H1 (cell line): Measurements from ENCODE around the gene PRKAR2B. TPM values are rescaled to one million over a fixed set of nuclear protein-coding genes. Genes with fewer than 3 reads are reported as not detected.

Source experiments
- CTCF ChIA-PET: fragments of 300-600 bp; sonication (Branson Sonifier 250); formaldehyde crosslinking; loops from one replicate; lab custom pipeline; 2021; ENCODE audit not compliant: partially characterized antibody; lab: Charles Lee
- POLR2A ChIA-PET: fragments of 300-600 bp; sonication (Branson Sonifier 250); formaldehyde crosslinking; loops from one replicate; lab custom pipeline; 2021; ENCODE audit warnings: inconsistent platforms; ENCODE audit not compliant: partially characterized antibody; lab: Charles Lee
- DNase-seq, 2 experiments: peaks; one replicate each; pipeline versions ENCODE4 v3.0.0 to v3.0.0-alpha.2; 2010 to 2022; ENCODE audit warnings: low spot score in 2 of 2, low read depth in 1 of 2, mixed read lengths in 1 of 2
- FAIRE-seq: peaks from 2 replicates; lab custom pipeline; 2011; peaks lifted over from hg19 to GRCh38; lab: Jason Lieb, UNC
- H2AFZ ChIP-seq: 2 replicates; pipeline ENCODE4 v1.8.1; 2012; ENCODE audit warnings: low read length, inconsistent platforms
- H2AK5ac ChIP-seq: 2 replicates; pipeline ENCODE4 v1.6.1; 2013; ENCODE audit warnings: low read depth, low read length
- H2BK120ac ChIP-seq: replicated peaks from 2 replicates; pipeline ENCODE3; 2013; ENCODE audit warnings: low read depth, low read length, inconsistent platforms
- H2BK12ac ChIP-seq: 2 replicates; pipeline ENCODE4 v1.6.1; 2013; ENCODE audit warnings: low read depth, low read length
- H2BK15ac ChIP-seq: 2 replicates; pipeline ENCODE4 v1.6.1; 2013; ENCODE audit warnings: low read length
- H2BK20ac ChIP-seq: 2 replicates; pipeline ENCODE4 v1.6.1; 2013; ENCODE audit warnings: low read length
- H2BK5ac ChIP-seq: 2 replicates; pipeline ENCODE4 v1.6.1; 2013; ENCODE audit warnings: low read depth, low read length
- H3K14ac ChIP-seq: 2 replicates; pipeline ENCODE4 v1.6.1; 2013; ENCODE audit warnings: inconsistent platforms; ENCODE audit not compliant: insufficient read length
- H3K18ac ChIP-seq: 2 replicates; pipeline ENCODE4 v1.6.1; 2013; ENCODE audit warnings: low read length; ENCODE audit errors: extremely low read depth
- H3K23ac ChIP-seq: 2 replicates; pipeline ENCODE4 v1.6.1; 2013; ENCODE audit warnings: inconsistent platforms; ENCODE audit not compliant: insufficient read length
- H3K23me2 ChIP-seq: 2 replicates; pipeline ENCODE4 v1.6.1; 2013; ENCODE audit warnings: low read depth, low read length
- H3K27ac ChIP-seq: 2 replicates; pipeline ENCODE4 v1.6.1; 2011; ENCODE audit warnings: low read depth, low read length, inconsistent platforms
- H3K27me3 ChIP-seq, 4 experiments: replicated peaks in 1 of 4; 1 replicate in 1 of 4; 2 replicates in 3 of 4; pipeline versions ENCODE4 v1.6.1 to v1.8.1; 2011 to 2013; ENCODE audit warnings: low read length in 3 of 4, mild to moderate bottlenecking in 3 of 4, inconsistent platforms in 2 of 4, mixed read lengths in 2 of 4, moderate library complexity in 1 of 4; ENCODE audit not compliant: control insufficient read depth in 3 of 4, insufficient read depth in 3 of 4; ENCODE audit errors: extremely low read depth in 1 of 4
- H3K36me3 ChIP-seq, 4 experiments: 2 replicates each; pipeline versions ENCODE4 v1.6.1 to v1.8.1; 2011 to 2013; ENCODE audit warnings: mild to moderate bottlenecking in 4 of 4, low read length in 3 of 4, moderate library complexity in 2 of 4, control low read depth in 1 of 4, inconsistent platforms in 1 of 4; ENCODE audit not compliant: insufficient read depth in 4 of 4, control insufficient read depth in 2 of 4
- H3K4ac ChIP-seq: replicated peaks from 2 replicates; pipeline ENCODE3; 2013; ENCODE audit warnings: low read length, low read depth, mixed read lengths, inconsistent platforms; ENCODE audit not compliant: insufficient read length
- H3K4me1 ChIP-seq, 4 experiments: replicated peaks in 1 of 4; 1 replicate in 1 of 4; 2 replicates in 3 of 4; pipeline versions ENCODE4 v1.6.1 to v1.8.1; 2011 to 2013; ENCODE audit warnings: low read length in 3 of 4, inconsistent platforms in 2 of 4, mixed read lengths in 1 of 4; ENCODE audit not compliant: insufficient read depth in 4 of 4, control insufficient read depth in 3 of 4
- H3K4me2 ChIP-seq, 2 experiments: 2 replicates each; pipeline versions ENCODE4 v1.6.1 to v1.8.1; 2011 to 2013; ENCODE audit warnings: low read depth in 2 of 2, low read length in 2 of 2, control low read depth in 1 of 2, inconsistent platforms in 1 of 2, mild to moderate bottlenecking in 1 of 2; ENCODE audit not compliant: insufficient read depth in 1 of 2
- H3K4me3 ChIP-seq, 4 experiments: fragments of 200-600, 300-600 bp in 1 of 4; sonication (generic), shearing (Covaris generic), sonication (Bioruptor Twin) in 1 of 4; 2 replicates each; pipeline versions ENCODE4 v1.5.1 to v1.8.1; 2011 to 2016; ENCODE audit warnings: low read length in 4 of 4, low read depth in 3 of 4, control low read depth in 2 of 4, inconsistent platforms in 2 of 4, mild to moderate bottlenecking in 2 of 4, mixed read lengths in 1 of 4, moderate library complexity in 1 of 4; ENCODE audit not compliant: insufficient read depth in 2 of 4; ENCODE audit errors: extremely low read depth in 1 of 4
- H3K56ac ChIP-seq: replicated peaks from 2 replicates; pipeline ENCODE3; 2013; ENCODE audit warnings: low read depth, mild to moderate bottlenecking, mixed read lengths, low read length, inconsistent platforms; ENCODE audit not compliant: insufficient read length
- H3K79me1 ChIP-seq: 2 replicates; pipeline ENCODE4 v1.6.1; 2013; ENCODE audit warnings: low read depth, low read length, control low read depth
- H3K79me2 ChIP-seq, 2 experiments: 2 replicates each; pipeline versions ENCODE4 v1.6.1 to v1.8.1; 2012 to 2013; ENCODE audit warnings: low read length in 2 of 2, mild to moderate bottlenecking in 2 of 2, inconsistent platforms in 1 of 2; ENCODE audit not compliant: insufficient read depth in 2 of 2, control insufficient read depth in 1 of 2
- H3K9ac ChIP-seq, 4 experiments: replicated peaks in 1 of 4; 1 replicate in 1 of 4; 2 replicates in 3 of 4; pipeline versions ENCODE4 v1.6.1 to v1.8.1; 2011 to 2013; ENCODE audit warnings: low read depth in 3 of 4, low read length in 3 of 4, control low read depth in 2 of 4, mild to moderate bottlenecking in 2 of 4, moderate library complexity in 2 of 4, inconsistent platforms in 1 of 4; ENCODE audit errors: extremely low read depth in 1 of 4
- H3K9me3 ChIP-seq, 2 experiments: 2 replicates each; pipeline versions ENCODE4 v1.6.1 to v1.8.1; 2012 to 2013; ENCODE audit warnings: mild to moderate bottlenecking in 2 of 2, moderate library complexity in 2 of 2, control low read depth in 1 of 2, inconsistent platforms in 1 of 2, low read depth in 1 of 2, low read length in 1 of 2, mixed read lengths in 1 of 2; ENCODE audit not compliant: insufficient read depth in 2 of 2
- H4K20me1 ChIP-seq, 2 experiments: replicated peaks in 1 of 2; 2 replicates each; pipeline versions ENCODE3 to v1.8.1; 2011 to 2013; ENCODE audit warnings: inconsistent platforms in 2 of 2, low read length in 2 of 2, mild to moderate bottlenecking in 1 of 2; ENCODE audit not compliant: insufficient read depth in 2 of 2, control insufficient read depth in 1 of 2
- H4K5ac ChIP-seq: 2 replicates; pipeline ENCODE4 v1.6.1; 2013; ENCODE audit warnings: low read length, low read depth, mixed read lengths, inconsistent platforms; ENCODE audit not compliant: insufficient read length
- H4K8ac ChIP-seq: 2 replicates; pipeline ENCODE4 v1.8.0; 2013; ENCODE audit warnings: mild to moderate bottlenecking, moderate library complexity, low read length, inconsistent platforms; ENCODE audit not compliant: insufficient read depth; ENCODE audit errors: extremely low read depth
- H4K91ac ChIP-seq: replicated peaks from 2 replicates; pipeline ENCODE3; 2013; ENCODE audit warnings: low read length, mixed read lengths, inconsistent platforms; ENCODE audit not compliant: insufficient read length
- CBX8 ChIP-seq: fragments of 300-800, 300-1000 bp; sonication (generic); IDR thresholded peaks from 2 replicates; pipeline ENCODE4 v1.7.1; 2016; ENCODE audit warnings: low read depth, low read length, borderline replicate concordance
- CHD1 ChIP-seq: IDR thresholded peaks from 2 replicates; pipeline ENCODE4 v1.6.1; 2012; ENCODE audit warnings: low read depth, low read length, improper control_type of control experiment
- SRF ChIP-seq: IDR thresholded peaks from 2 replicates; pipeline ENCODE4 v1.6.1; 2011; ENCODE audit warnings: mild to moderate bottlenecking, low read depth, low read length, moderate library complexity
- WGBS, 2 experiments: shearing (Covaris generic) in 1 of 2; methylation state at CpG; one replicate each; pipeline versions ENCODE4 v1.1.6 to v1.1.7; 2013 to 2015; ENCODE audit warnings: low lambda C conversion rate in 2 of 2, mixed read lengths in 2 of 2, inconsistent platforms in 1 of 2, low coverage in 1 of 2, missing lambda C conversion rate in 1 of 2; ENCODE audit not compliant: insufficient replicate concordance in 2 of 2, insufficient coverage in 1 of 2, insufficient read length in 1 of 2; ENCODE audit errors: extremely low coverage in 1 of 2, missing lambda C conversion rate in 1 of 2; 5-methylcytosine and 5-hydroxymethylcytosine counted together
- polyA plus RNA-seq, 7 experiments: library from polyadenylated mRNA; depleted of rRNA in 3 of 7; stranded (reverse) in 5 of 7; unstranded in 2 of 7; fragments of >200 nt in 5 of 7; fragments of 200-250 nt in 2 of 7; gene quantifications; 1 replicate in 5 of 7; 2 replicates in 1 of 7; 4 replicates in 1 of 7; pipeline versions ENCODE4 v1.2.1 to v1.2.3, GENCODE V29; 2011 to 2013; ENCODE audit warnings: missing spikeins in 2 of 7, mixed read lengths in 2 of 7
- total RNA-seq: library from RNA; stranded (reverse); fragmentation: NEBNext Ultra II Directional; extraction: Animal tissue kit (Norgen Biotek cat#: 25700); gene quantifications from 2 replicates; pipeline ENCODE4 v1.2.1, GENCODE V29; 2021

PRKAR2B gene
- total and polyA plus RNA-seq, 2 of the 8 experiments (the other 6 are each of a cell fraction or from before 2014, with no cell fraction given), result 10.4 to 37.0 TPM

DNA sequence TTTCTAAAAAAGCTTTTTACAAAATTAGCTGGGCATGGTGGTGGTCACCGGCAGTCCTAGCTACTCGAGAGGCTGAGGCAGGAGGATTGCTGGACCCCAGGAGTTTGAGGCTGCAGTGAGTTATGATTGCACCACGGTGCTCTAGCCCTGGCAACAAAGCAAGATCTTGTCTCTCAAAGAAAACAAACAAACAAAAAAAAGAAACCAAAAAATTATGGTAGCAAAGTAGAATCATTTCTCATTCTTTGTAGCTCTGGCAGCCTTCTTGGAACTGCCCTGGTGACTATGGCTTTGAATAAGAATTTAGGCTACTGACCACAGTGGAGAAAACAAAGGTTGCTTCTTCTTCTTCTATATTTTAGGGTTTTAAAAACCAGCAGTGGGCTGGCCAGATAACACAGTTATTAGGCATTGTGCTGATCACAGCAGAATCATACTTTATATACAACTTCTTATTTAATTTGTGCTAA lies 41.9 kb upstream of the PRKAR2B start:
- no peak overlapping the region for H2BK15ac ChIP-seq
- no peak overlapping the region for H3K23ac ChIP-seq
- CTCF ChIA-PET, result interaction anchor here (0.6 to 0.7 kb wide), 2 partner anchors 213 to 927 kb away, joined by 3 to 4 read pairs; no protein-coding TSS in a partner anchor
- H3K14ac ChIP-seq, result no peak overlapping the region
- no peaks in the 10 kb centered on the region for H3K9me3 ChIP-seq
- 95% methylated on average over 3 of the region's 3 CpGs; no CpG with 5 or more reads in 1 of the 2 experiments for WGBS, 2 experiments
- H4K8ac ChIP-seq, result no peak overlapping the region
- no peak overlapping the region for H2BK12ac ChIP-seq
- H3K9ac ChIP-seq, result no peak overlapping the region
- H3K27me3 ChIP-seq, result peaks cover 0 to 1% (median 0%) of the 10 kb centered on the region in 4 experiments; a peak in 1 of 7 replicates
- H3K4me2 ChIP-seq, result no peak overlapping the region
- H2AK5ac ChIP-seq, result no peak overlapping the region
- no peaks in the 10 kb centered on the region for H3K79me2 ChIP-seq
- FAIRE-seq, result no peak
- H3K4me1 ChIP-seq, result no peaks in the 10 kb centered on the region
- no peaks in the 10 kb centered on the region for H3K23me2 ChIP-seq
- H4K20me1 ChIP-seq, result no peaks in the 10 kb centered on the region
- H3K79me1 ChIP-seq, result no peaks in the 10 kb centered on the region
- no peak for DNase-seq
- H3K4me3 ChIP-seq, result no peak overlapping the region
- no peak overlapping the region for H3K18ac ChIP-seq
- H3K27ac ChIP-seq, result no peak overlapping the region
- POLR2A ChIA-PET, result interaction anchor here (0.6 kb wide), 1 partner anchor 691 kb away, joined by 3 read pairs; no protein-coding TSS in a partner anchor
- no peak overlapping the region for H3K56ac ChIP-seq
- no peak overlapping the region for H3K4ac ChIP-seq
- H3K36me3 ChIP-seq, result no peaks in the 10 kb centered on the region
- H4K5ac ChIP-seq, result no peak overlapping the region
- no peak overlapping the region for H2BK120ac ChIP-seq
- H4K91ac ChIP-seq, result no peak overlapping the region
- H2BK20ac ChIP-seq, result no peak overlapping the region
- H2BK5ac ChIP-seq, result no peak overlapping the region
- H2AFZ ChIP-seq, result no peak overlapping the region
- no peak for TF ChIP-seq CBX8
- no peak for TF ChIP-seq SRF
- no peak for TF ChIP-seq CHD1
